Measurements from ENCODE around the gene TGFBR2.

Gene TGFBR2

DNA sequence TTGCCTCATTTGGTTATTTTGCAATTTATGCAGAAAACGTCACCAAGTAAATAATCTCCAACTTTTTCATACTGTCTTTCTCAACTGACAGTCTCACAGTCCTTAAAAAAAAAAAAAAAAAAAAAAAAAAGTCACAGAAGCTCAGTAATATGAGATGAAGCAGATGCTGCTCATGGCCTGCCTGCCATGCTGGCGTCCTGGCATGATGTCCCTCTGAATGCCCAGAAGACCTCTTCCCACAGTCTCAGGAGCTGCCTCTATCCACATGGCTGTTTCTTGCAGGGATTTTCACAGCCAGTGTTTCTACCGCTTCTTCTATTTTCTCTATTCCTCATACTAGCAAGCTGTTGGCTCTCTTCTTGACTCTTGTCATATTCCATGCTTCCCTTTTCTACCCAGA, 87.7 kb downstream of the TGFBR2 start:
- no peak for DNase-seq (ENCODE audit: low spot score)
- no peak for TF ChIP-seq CTCF (conservative IDR thresholded peaks at IDR 0.05; ENCODE audit: low read depth)
- ChIA-PET POLR2A (ENCODE audit: low non-redundant PET) (no interaction called here), CTCF (interaction anchor here (1.2 to 1.5 kb wide), 3 partner anchors 86 to 651 kb away, joined by 4 to 9 read pairs (median 4); no protein-coding TSS in a partner anchor)
- no peak overlapping the region for H3K27ac ChIP-seq

DNA sequence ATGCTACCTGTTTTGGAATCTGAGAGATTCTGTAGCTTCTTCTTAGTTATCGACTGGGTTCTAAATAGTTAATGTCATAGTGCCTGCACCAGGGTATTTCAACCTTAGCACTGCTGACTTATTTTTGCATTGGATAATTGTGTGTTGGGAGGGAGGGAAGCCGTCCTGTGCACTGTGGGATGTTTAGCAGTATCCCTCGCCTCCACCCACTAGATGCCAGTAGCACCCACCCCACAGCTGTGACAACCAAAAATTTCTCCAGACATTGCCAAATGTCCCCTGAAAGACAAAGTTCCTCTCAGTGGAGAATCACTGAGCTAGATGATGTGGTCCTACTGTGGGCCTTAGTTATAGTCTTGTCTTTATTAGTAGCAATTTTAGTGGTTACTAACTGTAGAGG, 88.3 kb downstream of the TGFBR2 start:
- no peak overlapping the region for H3K27ac ChIP-seq
- DNase-seq (ENCODE audit: low spot score), result no peak
- ChIA-PET POLR2A (ENCODE audit: low non-redundant PET) (no interaction called here), CTCF (interaction anchor here (1.4 kb wide), 1 partner anchor 652 kb away, joined by 4 read pairs; no protein-coding TSS in a partner anchor)
- TF ChIP-seq CTCF (conservative IDR thresholded peaks at IDR 0.05; ENCODE audit: low read depth), result no peak

- DNase-seq (ENCODE audit: low spot score), result no peak
- no peak overlapping the region for H3K27ac ChIP-seq
- ChIA-PET POLR2A (ENCODE audit: low non-redundant PET) (no interaction called here), CTCF (interaction anchor here (0.7 kb wide), 1 partner anchor 9 kb away, joined by 3 read pairs; no protein-coding TSS in a partner anchor)
- no peak for TF ChIP-seq CTCF (conservative IDR thresholded peaks at IDR 0.05; ENCODE audit: low read depth)
These were observed 89.1 kb downstream of the TGFBR2 start for GRCh38 chr3:30695302-30696061.

GRCh38 chr3:30696403-30696819, 90.0 kb downstream of the TGFBR2 start:
- no peak for DNase-seq (ENCODE audit: low spot score)
- no peak overlapping the region for H3K27ac ChIP-seq
- TF ChIP-seq CTCF (conservative IDR thresholded peaks at IDR 0.05; ENCODE audit: low read depth), result no peak
- ChIA-PET POLR2A (ENCODE audit: low non-redundant PET) (no interaction called here), CTCF (interaction anchor here (0.7 to 1.4 kb wide), 2 partner anchors 8 to 654 kb away, joined by 3 read pairs; no protein-coding TSS in a partner anchor)

DNA sequence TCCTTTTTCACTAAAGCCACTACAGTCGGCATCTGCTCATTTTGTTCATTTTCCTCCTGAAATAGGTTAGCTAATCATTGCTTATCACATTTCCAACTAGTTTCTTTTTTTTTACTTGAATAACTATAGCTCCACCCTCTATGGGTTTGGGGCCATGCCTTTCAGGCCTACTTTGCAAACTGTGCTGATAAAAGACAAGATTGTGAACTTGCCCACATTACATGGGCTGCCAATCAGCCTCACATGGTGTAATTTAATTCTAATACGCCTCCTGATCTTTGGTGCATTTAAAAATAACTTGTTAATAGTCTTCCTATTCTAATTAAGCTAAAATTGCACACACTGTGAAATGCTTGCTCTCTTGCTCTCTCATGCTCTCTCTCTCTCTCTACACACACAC, 90.5 kb downstream of the TGFBR2 start:
- TF ChIP-seq CTCF (conservative IDR thresholded peaks at IDR 0.05; ENCODE audit: low read depth), result no peak
- POLR2A ChIA-PET (ENCODE audit: low non-redundant PET), result no interaction called here
- DNase-seq (ENCODE audit: low spot score), result no peak
- CTCF ChIA-PET, result interaction anchor here (0.6 to 1.4 kb wide), 2 partner anchors 654 to 1813 kb away, joined by 3 to 5 read pairs; no protein-coding TSS in a partner anchor
- H3K27ac ChIP-seq, result no peak overlapping the region

- no peak for TF ChIP-seq CTCF (conservative IDR thresholded peaks at IDR 0.05; ENCODE audit: low read depth)
- DNase-seq (ENCODE audit: low spot score), result no peak
- no peak overlapping the region for H3K27ac ChIP-seq
- CTCF ChIA-PET, result no interaction called here
- POLR2A ChIA-PET (ENCODE audit: low non-redundant PET), result no interaction called here
These were observed 92.1 kb downstream of the TGFBR2 start for GRCh38 chr3:30698549-30698948.
